ENCODE data around the gene PIK3CG.

GRCh38 chr7:106836816-106837215 is 28.3 kb upstream of the PIK3CG start:
- TF ChIP-seq MAX (IDR thresholded peaks at IDR 0.05): no peak
- TF ChIP-seq, protein P1, sequence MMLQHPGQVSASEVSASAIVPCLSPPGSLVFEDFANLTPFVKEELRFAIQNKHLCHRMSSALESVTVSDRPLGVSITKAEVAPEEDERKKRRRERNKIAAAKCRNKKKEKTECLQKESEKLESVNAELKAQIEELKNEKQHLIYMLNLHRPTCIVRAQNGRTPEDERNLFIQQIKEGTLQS (IDR thresholded peaks at IDR 0.05): no peak
- no peak for TF ChIP-seq CTCF (IDR thresholded peaks at IDR 0.05 in 2 of 3, conservative IDR thresholded peaks at IDR 0.05 in 1 of 3; ENCODE audit: borderline replicate concordance in 1 of 3, insufficient read depth in 1 of 3, low read depth in 2 of 3, low read length in 2 of 3)
- no peak for TF ChIP-seq YY1 (IDR thresholded peaks at IDR 0.05; ENCODE audit: extremely low read depth, insufficient replicate concordance, low read depth, low read length)
- no peak for TF ChIP-seq POLR2AphosphoS5 (IDR thresholded peaks at IDR 0.05; ENCODE audit: low read depth, low read length)
- TF ChIP-seq EGR1 (IDR thresholded peaks at IDR 0.05; ENCODE audit: low read depth): no peak

Measured in HCT116 (cell line).